ENCODE measurements around the gene CORIN.

CORIN gene

DNA sequence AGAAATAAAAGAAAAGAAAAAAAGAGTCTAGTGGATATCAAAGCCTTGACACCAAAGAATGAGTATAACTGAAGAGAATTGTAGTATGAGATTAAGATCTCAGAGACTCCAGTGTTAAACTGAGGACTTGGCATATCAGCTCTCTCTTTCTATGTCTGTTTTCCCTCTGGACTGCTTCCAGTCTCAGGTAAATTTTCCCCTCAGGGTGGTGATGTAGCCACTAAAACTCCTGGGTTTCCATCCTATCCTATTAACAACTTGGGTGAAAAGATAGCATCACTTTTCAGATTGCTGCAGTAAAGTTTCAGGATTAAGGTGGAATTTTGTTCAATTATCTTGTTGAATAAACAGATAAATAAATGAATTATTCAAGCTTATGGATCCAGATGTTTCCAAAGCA is 267.1 kb downstream of the CORIN start:
- no peak for TF ChIP-seq ZNF8 (CRISPR knock-in tag; IDR thresholded peaks at IDR 0.05)
- no peak for TF ChIP-seq OSR1 (CRISPR knock-in tag; IDR thresholded peaks at IDR 0.05)
- TF ChIP-seq SNAI2 (CRISPR knock-in tag; IDR thresholded peaks at IDR 0.05) = no peak
- TF ChIP-seq RARB (CRISPR knock-in tag; IDR thresholded peaks at IDR 0.05) = no peak
- no peak for TF ChIP-seq TCF4 (CRISPR knock-in tag; IDR thresholded peaks at IDR 0.05; ENCODE audit: borderline replicate concordance)
- ATAC-seq = no peak

DNA sequence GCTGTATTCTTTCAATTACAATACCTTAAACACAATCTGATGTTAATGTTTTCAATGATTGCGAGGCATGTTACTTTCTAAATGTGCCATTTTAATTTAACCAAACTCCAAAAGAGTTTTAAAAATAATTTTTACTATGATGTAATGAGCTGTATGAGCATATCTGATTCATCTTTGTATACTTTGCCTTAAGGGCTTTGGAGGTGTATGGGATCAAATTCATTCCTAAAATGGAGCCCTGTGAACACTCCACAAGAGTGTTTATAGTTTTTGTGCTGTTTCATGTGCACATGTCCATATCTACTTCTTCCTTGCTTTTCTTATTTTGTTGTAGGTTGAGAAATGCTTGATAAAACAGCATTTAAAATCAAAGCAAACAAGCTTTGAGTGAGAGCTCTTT is 270.4 kb downstream of the CORIN start:
- TF ChIP-seq CSRNP3 (CRISPR knock-in tag; IDR thresholded peaks at IDR 0.05) (no peak), ZFP3 (CRISPR knock-in tag; IDR thresholded peaks at IDR 0.05) (no peak), GLIS3 (CRISPR knock-in tag; IDR thresholded peaks at IDR 0.05) (no peak), CREB5 (CRISPR knock-in tag; IDR thresholded peaks at IDR 0.05; ENCODE audit: low read depth) (no peak), OSR1 (CRISPR knock-in tag; IDR thresholded peaks at IDR 0.05) (no peak), ISL1 (CRISPR knock-in tag; IDR thresholded peaks at IDR 0.05) (no peak), ARNTL (CRISPR knock-in tag; IDR thresholded peaks at IDR 0.05; ENCODE audit: borderline replicate concordance, low read depth) (no peak), BACH2 (CRISPR knock-in tag; IDR thresholded peaks at IDR 0.05; ENCODE audit: borderline replicate concordance) (no peak), CSDC2 (CRISPR knock-in tag; IDR thresholded peaks at IDR 0.05) (no peak)
- TF ChIP-seq, protein P1, sequence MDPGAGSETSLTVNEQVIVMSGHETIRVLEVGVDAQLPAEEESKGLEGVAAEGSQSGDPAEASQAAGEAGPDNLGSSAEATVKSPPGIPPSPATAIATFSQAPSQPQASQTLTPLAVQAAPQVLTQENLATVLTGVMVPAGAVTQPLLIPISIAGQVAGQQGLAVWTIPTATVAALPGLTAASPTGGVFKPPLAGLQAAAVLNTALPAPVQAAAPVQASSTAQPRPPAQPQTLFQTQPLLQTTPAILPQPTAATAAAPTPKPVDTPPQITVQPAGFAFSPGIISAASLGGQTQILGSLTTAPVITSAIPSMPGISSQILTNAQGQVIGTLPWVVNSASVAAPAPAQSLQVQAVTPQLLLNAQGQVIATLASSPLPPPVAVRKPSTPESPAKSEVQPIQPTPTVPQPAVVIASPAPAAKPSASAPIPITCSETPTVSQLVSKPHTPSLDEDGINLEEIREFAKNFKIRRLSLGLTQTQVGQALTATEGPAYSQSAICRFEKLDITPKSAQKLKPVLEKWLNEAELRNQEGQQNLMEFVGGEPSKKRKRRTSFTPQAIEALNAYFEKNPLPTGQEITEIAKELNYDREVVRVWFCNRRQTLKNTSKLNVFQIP (CRISPR knock-in tag; IDR thresholded peaks at IDR 0.05; ENCODE audit: borderline replicate concordance, low read depth) = no peak
- TF ChIP-seq, protein P2, sequence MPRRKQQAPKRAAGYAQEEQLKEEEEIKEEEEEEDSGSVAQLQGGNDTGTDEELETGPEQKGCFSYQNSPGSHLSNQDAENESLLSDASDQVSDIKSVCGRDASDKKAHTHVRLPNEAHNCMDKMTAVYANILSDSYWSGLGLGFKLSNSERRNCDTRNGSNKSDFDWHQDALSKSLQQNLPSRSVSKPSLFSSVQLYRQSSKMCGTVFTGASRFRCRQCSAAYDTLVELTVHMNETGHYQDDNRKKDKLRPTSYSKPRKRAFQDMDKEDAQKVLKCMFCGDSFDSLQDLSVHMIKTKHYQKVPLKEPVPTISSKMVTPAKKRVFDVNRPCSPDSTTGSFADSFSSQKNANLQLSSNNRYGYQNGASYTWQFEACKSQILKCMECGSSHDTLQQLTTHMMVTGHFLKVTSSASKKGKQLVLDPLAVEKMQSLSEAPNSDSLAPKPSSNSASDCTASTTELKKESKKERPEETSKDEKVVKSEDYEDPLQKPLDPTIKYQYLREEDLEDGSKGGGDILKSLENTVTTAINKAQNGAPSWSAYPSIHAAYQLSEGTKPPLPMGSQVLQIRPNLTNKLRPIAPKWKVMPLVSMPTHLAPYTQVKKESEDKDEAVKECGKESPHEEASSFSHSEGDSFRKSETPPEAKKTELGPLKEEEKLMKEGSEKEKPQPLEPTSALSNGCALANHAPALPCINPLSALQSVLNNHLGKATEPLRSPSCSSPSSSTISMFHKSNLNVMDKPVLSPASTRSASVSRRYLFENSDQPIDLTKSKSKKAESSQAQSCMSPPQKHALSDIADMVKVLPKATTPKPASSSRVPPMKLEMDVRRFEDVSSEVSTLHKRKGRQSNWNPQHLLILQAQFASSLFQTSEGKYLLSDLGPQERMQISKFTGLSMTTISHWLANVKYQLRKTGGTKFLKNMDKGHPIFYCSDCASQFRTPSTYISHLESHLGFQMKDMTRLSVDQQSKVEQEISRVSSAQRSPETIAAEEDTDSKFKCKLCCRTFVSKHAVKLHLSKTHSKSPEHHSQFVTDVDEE (CRISPR knock-in tag; IDR thresholded peaks at IDR 0.05) = no peak
- no peak for ATAC-seq

GRCh38 chr4:47566969-47567368 is 270.9 kb downstream of the CORIN start:
- ATAC-seq = no peak
- no peak for TF ChIP-seq ZFP30 (CRISPR knock-in tag; IDR thresholded peaks at IDR 0.05)

DNA sequence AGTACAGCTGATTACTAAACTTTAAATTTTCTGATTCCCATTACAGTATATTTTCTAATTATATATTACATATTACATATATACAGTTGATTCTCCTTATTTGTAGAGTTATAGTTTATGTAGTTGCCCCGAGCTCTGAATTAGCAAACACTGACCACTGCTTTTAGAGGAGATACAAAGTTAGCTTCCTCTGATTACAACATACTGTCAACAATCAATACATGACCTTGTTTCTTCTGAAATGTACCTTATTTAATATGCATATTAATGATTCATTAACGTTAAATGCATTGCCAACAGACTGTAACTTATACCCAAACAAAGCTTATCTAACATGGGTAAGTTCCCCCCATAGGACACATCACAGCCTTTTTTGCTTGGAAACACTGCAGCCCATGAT is 271.3 kb downstream of the CORIN start:
- ATAC-seq = no peak
- TF ChIP-seq PATZ1 (CRISPR knock-in tag; IDR thresholded peaks at IDR 0.05; ENCODE audit: borderline replicate concordance) = no peak
- TF ChIP-seq PPARA (CRISPR knock-in tag; IDR thresholded peaks at IDR 0.05; ENCODE audit: borderline replicate concordance) = no peak
- TF ChIP-seq, protein P2 (CRISPR knock-in tag; IDR thresholded peaks at IDR 0.05) = no peak
- no peak for TF ChIP-seq OSR1 (CRISPR knock-in tag; IDR thresholded peaks at IDR 0.05)
- TF ChIP-seq TCF4 (CRISPR knock-in tag; IDR thresholded peaks at IDR 0.05; ENCODE audit: borderline replicate concordance) = no peak
- TF ChIP-seq CSRNP3 (CRISPR knock-in tag; IDR thresholded peaks at IDR 0.05) = no peak
- TF ChIP-seq ZFP3 (CRISPR knock-in tag; IDR thresholded peaks at IDR 0.05) = no peak
- TF ChIP-seq TOX (CRISPR knock-in tag; IDR thresholded peaks at IDR 0.05; ENCODE audit: borderline replicate concordance) = no peak
- no peak for TF ChIP-seq CREB5 (CRISPR knock-in tag; IDR thresholded peaks at IDR 0.05; ENCODE audit: low read depth)
- no peak for TF ChIP-seq RARB (CRISPR knock-in tag; IDR thresholded peaks at IDR 0.05)
- TF ChIP-seq CSDC2 (CRISPR knock-in tag; IDR thresholded peaks at IDR 0.05) = no peak
- no peak for TF ChIP-seq ESRRG (CRISPR knock-in tag; IDR thresholded peaks at IDR 0.05)
- no peak for TF ChIP-seq ARNTL (CRISPR knock-in tag; IDR thresholded peaks at IDR 0.05; ENCODE audit: borderline replicate concordance, low read depth)
- no peak for TF ChIP-seq BACH2 (CRISPR knock-in tag; IDR thresholded peaks at IDR 0.05; ENCODE audit: borderline replicate concordance)
- TF ChIP-seq ISL1 (CRISPR knock-in tag; IDR thresholded peaks at IDR 0.05) = no peak
- TF ChIP-seq ZFP30 (CRISPR knock-in tag; IDR thresholded peaks at IDR 0.05) = no peak

All from SK-N-SH treated with all-trans-retinoic acid at 6 μM for 48 hours (cell line).